Activated T-helper 2 cell treated with anti-CD3 and anti-CD28 coated beads, Interferon-gamma antibody, Interleukin-2, Interleukin-4, amounts not matched to agents 10 μg/mL and 5 μg/mL and 100 μg/mL, durations not matched to agents 14 hours and 24 hours and 36 hours (primary cell): ENCODE data around the gene PYGB. TPM values are rescaled to one million over a fixed set of nuclear protein-coding genes. Genes with fewer than 3 reads are reported as not detected.
"Not testable (repeated sequence)": the region's sequence is repeated elsewhere in the genome, so short reads cannot be mapped to it uniquely, and the experiment has no call there.

ENCODE experiments used
- DNase-seq: peaks from one replicate; pipeline ENCODE4 v3.0.0; 2021; ENCODE audit warnings: low spot score
- H3K27ac Mint-ChIP-seq: one replicate; pipeline ENCODE4 v1.8.0; 2021; ENCODE audit warnings: mixed read lengths
- H3K27me3 Mint-ChIP-seq: one replicate; pipeline ENCODE4 v1.8.0; 2021; ENCODE audit warnings: low read depth, mixed read lengths
- H3K36me3 Mint-ChIP-seq: one replicate; pipeline ENCODE4 v1.8.0; 2021; ENCODE audit warnings: low read depth, mixed read lengths
- H3K4me1 Mint-ChIP-seq: one replicate; pipeline ENCODE4 v1.8.0; 2021; ENCODE audit warnings: low read depth, mixed read lengths
- H3K4me3 Mint-ChIP-seq: one replicate; pipeline ENCODE4 v1.8.0; 2021; ENCODE audit warnings: low read depth, mild to moderate bottlenecking, moderate library complexity, mixed read lengths
- H3K9me3 Mint-ChIP-seq: one replicate; pipeline ENCODE4 v1.8.0; 2021; ENCODE audit warnings: mixed read lengths
- intact Hi-C: fragments of 100-400 bp; cut with micrococcal nuclease; formaldehyde crosslinking; loops from one replicate; pipeline ENCODE4 v1.15.1; 2023
- total RNA-seq: library from RNA; stranded (reverse); gene quantifications from 2 replicates; pipeline ENCODE4 v1.2.3, GENCODE V29; 2022

The PYGB gene
- total RNA-seq, 1 donor from 2014 or later = 37.1 TPM

GRCh38 chr20:25227317-25227831 lies 20.5 kb upstream of the PYGB start:
- Mint-ChIP-seq H3K27ac (no peak overlapping the region), H3K9me3 (no peaks in the 10 kb centered on the region), H3K36me3 (no peaks in the 10 kb centered on the region), H3K4me1 (peaks cover 7% of the 10 kb centered on the region), H3K27me3 (no peaks in the 10 kb centered on the region), H3K4me3 (no peak overlapping the region)
- intact Hi-C loops = no loop called here
- no peak for DNase-seq

GRCh38 chr20:25229486-25230165 lies 18.3 kb upstream of the PYGB start:
- H3K9me3 Mint-ChIP-seq = no peaks in the 10 kb centered on the region
- H3K4me3 Mint-ChIP-seq = no peak overlapping the region
- H3K4me1 Mint-ChIP-seq = peaks cover 1% of the 10 kb centered on the region
- no peak overlapping the region for H3K27ac Mint-ChIP-seq
- H3K27me3 Mint-ChIP-seq = no peaks in the 10 kb centered on the region
- no peak for DNase-seq
- intact Hi-C loops = no loop called here
- no peaks in the 10 kb centered on the region for H3K36me3 Mint-ChIP-seq

- Mint-ChIP-seq H3K27me3 (peaks cover 3% of the 10 kb centered on the region), H3K36me3 (no peaks in the 10 kb centered on the region)
These were observed 17.6 kb upstream of the PYGB start for GRCh38 chr20:25230166-25230831.

GRCh38 chr20:25233016-25233772 lies 14.7 kb upstream of the PYGB start:
- H3K36me3 Mint-ChIP-seq = no peaks in the 10 kb centered on the region
- intact Hi-C loops = no loop called here
- H3K4me3 Mint-ChIP-seq = no peak overlapping the region
- peaks cover 12% of the 10 kb centered on the region for H3K4me1 Mint-ChIP-seq
- peaks cover 3% of the 10 kb centered on the region for H3K27me3 Mint-ChIP-seq
- no peak for DNase-seq
- H3K9me3 Mint-ChIP-seq = no peaks in the 10 kb centered on the region
- no peak overlapping the region for H3K27ac Mint-ChIP-seq

More at GRCh38 chr20:25230166-25230831, 17.6 kb upstream of the PYGB start:
- Mint-ChIP-seq H3K4me1 (peaks cover 1% of the 10 kb centered on the region), H3K27ac (no peak overlapping the region), H3K4me3 (no peak overlapping the region), H3K9me3 (no peaks in the 10 kb centered on the region)
- intact Hi-C loops = no loop called here
- no peak for DNase-seq

- intact Hi-C loops, H3K36me3 Mint-ChIP-seq, H3K4me3 Mint-ChIP-seq, H3K27me3 Mint-ChIP-seq, DNase-seq, H3K27ac Mint-ChIP-seq, H3K9me3 Mint-ChIP-seq: not testable (repeated sequence)
- H3K4me1 Mint-ChIP-seq = peaks cover 18% of the 10 kb centered on the region
These were observed 13.7 kb upstream of the PYGB start for GRCh38 chr20:25234009-25234849.

GRCh38 chr20:25236450-25237304 lies 11.2 kb upstream of the PYGB start:
- Mint-ChIP-seq H3K27ac (no peak overlapping the region), H3K4me3 (no peak overlapping the region), H3K9me3 (no peaks in the 10 kb centered on the region), H3K27me3 (peaks cover 3% of the 10 kb centered on the region), H3K36me3 (no peaks in the 10 kb centered on the region), H3K4me1 (peaks cover 18% of the 10 kb centered on the region)
- no peak for DNase-seq
- intact Hi-C loops = loop anchor here (5.0 kb wide), 2 partner anchors 39 to 289 kb away; partner anchors contain the start of genes CST7 and ENTPD6

GRCh38 chr20:25237610-25238318 lies 10.1 kb upstream of the PYGB start:
- Mint-ChIP-seq H3K4me3 (peak overlapping the region; percentile 32), H3K27me3 (peaks cover 7% of the 10 kb centered on the region), H3K27ac (peak overlapping the region; percentile 87), H3K4me1 (peaks cover 17% of the 10 kb centered on the region), H3K36me3 (no peaks in the 10 kb centered on the region), H3K9me3 (no peaks in the 10 kb centered on the region)
- intact Hi-C loops = loop anchor here (1.0 to 5.0 kb wide), 4 partner anchors 10 to 290 kb away; partner anchors contain the start of genes CST7 and ENTPD6
- peak; percentile 18 for DNase-seq

- intact Hi-C loops = loop anchor here (1.0 to 5.0 kb wide), 4 partner anchors 9 to 291 kb away; partner anchors contain the start of genes CST7 and ENTPD6
- peak overlapping the region; percentile 32 for H3K4me3 Mint-ChIP-seq
These were observed 9.4 kb upstream of the PYGB start for GRCh38 chr20:25238319-25239037.

GRCh38 chr20:25239387-25240370 lies 8.2 kb upstream of the PYGB start:
- H3K4me3 Mint-ChIP-seq = no peak overlapping the region
- intact Hi-C loops = loop anchor here (5.0 kb wide), 2 partner anchors 42 to 292 kb away; partner anchors contain the start of genes CST7 and ENTPD6

More at GRCh38 chr20:25238319-25239037, 9.4 kb upstream of the PYGB start:
- peaks cover 9% of the 10 kb centered on the region for H3K27me3 Mint-ChIP-seq
- H3K27ac Mint-ChIP-seq = peak overlapping the region; percentile 87
- H3K4me1 Mint-ChIP-seq = peaks cover 16% of the 10 kb centered on the region
- DNase-seq = no peak
- H3K9me3 Mint-ChIP-seq = no peaks in the 10 kb centered on the region
- no peaks in the 10 kb centered on the region for H3K36me3 Mint-ChIP-seq

More at GRCh38 chr20:25239387-25240370, 8.2 kb upstream of the PYGB start:
- H3K9me3 Mint-ChIP-seq = no peaks in the 10 kb centered on the region
- H3K4me1 Mint-ChIP-seq = peaks cover 16% of the 10 kb centered on the region
- H3K27me3 Mint-ChIP-seq = peaks cover 10% of the 10 kb centered on the region
- H3K27ac Mint-ChIP-seq = no peak overlapping the region
- no peaks in the 10 kb centered on the region for H3K36me3 Mint-ChIP-seq
- no peak for DNase-seq
